Activated CD8-positive, alpha-beta memory T cell treated with anti-CD3 and anti-CD28 coated beads for 24 hours (primary cell): ENCODE measurements around the gene CBR3.

Experiments
- DNase-seq: peaks from one replicate; pipeline ENCODE4 v3.0.0-alpha.2; 2020

The CBR3 gene

GRCh38 chr21:36156815-36157670, 22.2 kb downstream of the CBR3 start, which contains the start of gene DOP1B:
DOP1B (plus strand) TSS chr21:36156824; CDS start chr21:36164734, 7,910 bp downstream.
- DNase-seq = no peak

- no peak for DNase-seq
Observed at GRCh38 chr21:36159356-36159921, 24.6 kb downstream of the CBR3 start.

- DNase-seq = no peak
Observed at GRCh38 chr21:36160850-36161178, 25.9 kb downstream of the CBR3 start.

- DNase-seq = no peak
Observed at GRCh38 chr21:36162631-36163030, 27.8 kb downstream of the CBR3 start.

GRCh38 chr21:36163750-36164741, 29.2 kb downstream of the CBR3 start:
- no peak for DNase-seq

GRCh38 chr21:36165356-36165755, 30.5 kb downstream of the CBR3 start:
- no peak for DNase-seq

- no peak for DNase-seq
Observed at GRCh38 chr21:36166705-36167104, 31.8 kb downstream of the CBR3 start.

- DNase-seq = no peak
Observed at GRCh38 chr21:36167541-36167940, 32.7 kb downstream of the CBR3 start.

GRCh38 chr21:36169470-36170128, 34.7 kb downstream of the CBR3 start:
- no peak for DNase-seq

- no peak for DNase-seq
Observed at GRCh38 chr21:36170823-36171222, 35.9 kb downstream of the CBR3 start.

GRCh38 chr21:36171336-36171735, 36.5 kb downstream of the CBR3 start:
- no peak for DNase-seq

GRCh38 chr21:36171741-36172331, 37.0 kb downstream of the CBR3 start:
- no peak for DNase-seq

GRCh38 chr21:36174780-36175179, 39.9 kb downstream of the CBR3 start:
- DNase-seq = no peak

GRCh38 chr21:36175771-36176565, 41.1 kb downstream of the CBR3 start:
- DNase-seq = no peak

GRCh38 chr21:36178349-36178748, 43.5 kb downstream of the CBR3 start:
- DNase-seq = no peak

GRCh38 chr21:36179145-36179544, 44.3 kb downstream of the CBR3 start:
- DNase-seq = no peak

- DNase-seq = no peak
Observed at GRCh38 chr21:36180963-36181362, 46.1 kb downstream of the CBR3 start.

- DNase-seq = no peak
Observed at GRCh38 chr21:36183144-36183795, 48.4 kb downstream of the CBR3 start.

GRCh38 chr21:36184545-36184944, 49.7 kb downstream of the CBR3 start:
- no peak for DNase-seq

- no peak for DNase-seq
Observed at GRCh38 chr21:36185523-36185922, 50.6 kb downstream of the CBR3 start.

- DNase-seq = no peak
Observed at GRCh38 chr21:36186081-36186480, 51.2 kb downstream of the CBR3 start.
